ENCODE data around the gene BCAS3. TPM values are rescaled to one million over a fixed set of nuclear protein-coding genes. Genes with fewer than 3 reads are reported as not detected.

Gene BCAS3
- total RNA-seq, 2 experiments from 2014 or later = 20.1 to 31.8 TPM

DNA sequence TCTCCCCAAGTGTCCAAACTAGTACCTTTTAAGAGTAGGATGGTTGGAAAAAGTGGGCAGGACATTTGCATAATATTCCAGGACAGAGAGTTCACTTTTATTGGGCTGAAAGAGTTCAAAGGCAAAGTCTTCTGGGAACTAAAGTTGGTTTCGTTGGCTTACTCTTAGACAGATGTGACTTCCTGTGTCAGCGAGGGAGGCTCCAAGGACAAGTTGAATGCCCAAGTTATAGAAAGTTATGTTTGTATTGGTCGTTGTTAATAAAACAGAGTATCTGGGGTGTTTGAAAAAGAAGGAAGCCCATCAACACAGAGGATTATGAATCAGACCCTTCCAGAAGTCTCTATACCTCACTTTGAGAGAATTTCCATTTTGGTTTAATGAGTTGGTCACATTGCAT is 604.7 kb downstream of the BCAS3 start:
- intact Hi-C loops (cut with DNase I, micrococcal nuclease) = no loop called here
- Mint-ChIP-seq H3K4me3 (no peak overlapping the region), H3K27ac (no peak overlapping the region), H3K9me3 (no peaks in the 10 kb centered on the region), H3K27me3 (no peaks in the 10 kb centered on the region), H3K36me3 (ENCODE audit: low read depth) (peaks cover 6% of the 10 kb centered on the region), H3K4me1 (ENCODE audit: low read depth) (no peaks in the 10 kb centered on the region)
- Histone ChIP-seq H3K4me3 (ENCODE audit: low read length) (no peak overlapping the region), H3K27ac (ENCODE audit: low read depth in 1 of 2, low read length in 2 of 2) (no peak overlapping the region), H3K27me3 (ENCODE audit: control insufficient read depth in 1 of 2, insufficient read depth in 2 of 2, low read length in 2 of 2) (no peaks in the 10 kb centered on the region), H3K9me3 (ENCODE audit: control insufficient read depth in 1 of 2, insufficient read depth in 1 of 2, low read length in 2 of 2) (no peaks in the 10 kb centered on the region), H3K36me3 (ENCODE audit: insufficient read depth, low read length) (no peaks in the 10 kb centered on the region), H3K4me1 (ENCODE audit: insufficient read depth, low read length) (no peaks in the 10 kb centered on the region)
- DNase-seq = no peak
- TF ChIP-seq CTCF (IDR thresholded peaks at IDR 0.05) = no peak
- no peak for ATAC-seq (ENCODE audit: poor library complexity)
- ChIA-PET CTCF (no interaction called here), POLR2A (no interaction called here)

DNA sequence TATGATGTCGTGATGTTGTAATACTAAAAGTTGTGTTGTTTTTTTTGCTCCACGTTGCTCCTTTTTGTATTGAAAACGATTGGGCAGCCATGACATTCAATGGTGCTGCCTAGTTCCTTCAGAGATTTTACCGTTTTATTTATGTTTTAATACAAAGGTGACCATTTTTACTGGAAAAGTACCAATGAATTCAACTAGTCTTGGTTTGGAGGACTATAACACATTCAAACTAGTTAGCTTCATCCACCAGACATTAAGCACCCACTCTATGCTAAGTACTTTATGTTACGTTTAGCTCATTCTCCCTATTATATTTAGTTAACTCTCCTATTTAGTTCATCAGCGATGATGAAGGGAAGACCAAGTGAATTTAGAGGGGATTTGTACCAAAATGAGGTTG is 605.4 kb downstream of the BCAS3 start:
- Mint-ChIP-seq H3K27ac (no peak overlapping the region), H3K9me3 (no peaks in the 10 kb centered on the region), H3K27me3 (no peaks in the 10 kb centered on the region), H3K36me3 (ENCODE audit: low read depth) (peaks cover 6% of the 10 kb centered on the region), H3K4me3 (no peak overlapping the region), H3K4me1 (ENCODE audit: low read depth) (no peaks in the 10 kb centered on the region)
- ChIA-PET POLR2A (interaction anchor here (0.6 kb wide), 1 partner anchor 39 kb away, joined by 3 read pairs; no protein-coding TSS in a partner anchor), CTCF (no interaction called here)
- no peak for TF ChIP-seq CTCF (IDR thresholded peaks at IDR 0.05)
- DNase-seq (no peak), ATAC-seq (ENCODE audit: poor library complexity) (no peak)
- intact Hi-C loops (cut with DNase I, micrococcal nuclease) = no loop called here
- Histone ChIP-seq H3K36me3 (ENCODE audit: insufficient read depth, low read length) (no peaks in the 10 kb centered on the region), H3K9me3 (ENCODE audit: control insufficient read depth in 1 of 2, insufficient read depth in 1 of 2, low read length in 2 of 2) (no peaks in the 10 kb centered on the region), H3K27ac (ENCODE audit: low read depth in 1 of 2, low read length in 2 of 2) (no peak overlapping the region), H3K4me1 (ENCODE audit: insufficient read depth, low read length) (no peaks in the 10 kb centered on the region), H3K27me3 (ENCODE audit: control insufficient read depth in 1 of 2, insufficient read depth in 2 of 2, low read length in 2 of 2) (no peaks in the 10 kb centered on the region), H3K4me3 (ENCODE audit: low read length) (no peak overlapping the region)

GRCh38 chr17:61284174-61284573 is 606.5 kb downstream of the BCAS3 start:
- TF ChIP-seq CTCF (IDR thresholded peaks at IDR 0.05) = no peak
- intact Hi-C loops (cut with DNase I, micrococcal nuclease) = no loop called here
- Mint-ChIP-seq H3K36me3 (ENCODE audit: low read depth) (no peaks in the 10 kb centered on the region), H3K27me3 (no peaks in the 10 kb centered on the region), H3K4me1 (ENCODE audit: low read depth) (no peaks in the 10 kb centered on the region), H3K9me3 (no peaks in the 10 kb centered on the region), H3K4me3 (no peak overlapping the region), H3K27ac (no peak overlapping the region)
- no peaks in the 10 kb centered on the region for H3K27me3 ChIP-seq (ENCODE audit: control insufficient read depth in 1 of 2, insufficient read depth in 2 of 2, low read length in 2 of 2)
- ATAC-seq (ENCODE audit: poor library complexity) (no peak), DNase-seq (no peak)
- H3K4me1 ChIP-seq (ENCODE audit: insufficient read depth, low read length) = no peaks in the 10 kb centered on the region
- H3K4me3 ChIP-seq (ENCODE audit: low read length) = no peak overlapping the region
- no peaks in the 10 kb centered on the region for H3K36me3 ChIP-seq (ENCODE audit: insufficient read depth, low read length)
- H3K27ac ChIP-seq (ENCODE audit: low read depth in 1 of 2, low read length in 2 of 2) = no peak overlapping the region
- no peaks in the 10 kb centered on the region for H3K9me3 ChIP-seq (ENCODE audit: control insufficient read depth in 1 of 2, insufficient read depth in 1 of 2, low read length in 2 of 2)
- ChIA-PET POLR2A (no interaction called here), CTCF (no interaction called here)
